ENCODE data around the gene ZNF710.

GRCh38 chr15:90079619-90080457 lies 78.7 kb downstream of the ZNF710 start:
- TF ChIP-seq CTCF (IDR thresholded peaks at IDR 0.05) (no peak), EP300 (IDR thresholded peaks at IDR 0.05) (no peak)

Measured in esophagus muscularis mucosa (tissue), 3 donors.